HCT116 (cell line): Measurements from ENCODE around the gene MAFG. TPM values are rescaled to one million over a fixed set of nuclear protein-coding genes. Genes with fewer than 3 reads are reported as not detected.
A peak's percentile ranks its signal among the peaks of the same experiment; 100 is the strongest.

Source experiments
- ATAC-seq: fragments of 200-7000 bp; cut with Tn5 transposase; 2 replicates; pipeline ENCODE4 v1.9.1; 2020; ENCODE audit warnings: mild to moderate bottlenecking, moderate library complexity
- BruUV-seq: library from RNA; stranded (reverse); fragments of 400-500 nt; replicated peaks from 2 replicates; lab custom pipeline; 2021; lab: Mats Ljungman, UMichigan
- CTCF ChIA-PET: fragments of 300-600 bp; sonication (Branson Sonifier 250); formaldehyde crosslinking; loops from one replicate; lab custom pipeline; 2021; ENCODE audit warnings: antibody characterized with exemption; lab: Charles Lee
- POLR2A ChIA-PET: fragments of 300-600, 350-600 bp; sonication (Branson Sonifier 250); formaldehyde crosslinking; loops from one replicate; lab custom pipeline; 2021; ENCODE audit warnings: antibody characterized with exemption; lab: Charles Lee
- RAD21 ChIA-PET, 2 experiments: fragments of 300-600 bp; sonication (Branson Sonifier 250); formaldehyde crosslinking; loops; one replicate each; lab custom pipeline; 2023; ENCODE audit warnings: low total read pairs in 2 of 2; ENCODE audit not compliant: uncharacterized antibody in 2 of 2, unreplicated experiment in 2 of 2, low non-redundant PET in 1 of 2; lab: Charles Lee
- DNase-seq: peaks from one replicate; pipeline ENCODE4 v3.0.0-alpha.2; 2010; ENCODE audit warnings: low read depth, low spot score
- H2AFZ ChIP-seq: fragments of 200-600 bp; shearing (Covaris generic), sonication (generic); 2 replicates; pipeline ENCODE4 v1.6.1; 2017; ENCODE audit warnings: low read depth, mixed run types, mixed read lengths, antibody characterized with exemption, low read length; ENCODE audit not compliant: poor library complexity, severe bottlenecking
- H3K27ac ChIP-seq: 2 replicates; pipeline ENCODE4 v1.5.1; 2012; ENCODE audit warnings: low read depth, low read length
- H3K27me3 ChIP-seq: fragments of 200-600 bp; sonication (generic); 2 replicates; pipeline ENCODE4 v1.6.1; 2016; ENCODE audit warnings: mixed run types, low read length, mixed read lengths; ENCODE audit not compliant: insufficient read depth
- H3K36me3 ChIP-seq, 2 experiments: fragments of 200-500 bp in 1 of 2; fragments of 200-600 bp in 1 of 2; sonication (Bioruptor generic) in 1 of 2; sonication (generic) in 1 of 2; 2 replicates each; pipeline versions ENCODE4 v1.5.1 to v1.6.1; 2014 to 2016; ENCODE audit warnings: low read length in 2 of 2, inconsistent platforms in 1 of 2, mixed read lengths in 1 of 2, mixed run types in 1 of 2; ENCODE audit not compliant: insufficient read depth in 2 of 2, control insufficient read depth in 1 of 2
- H3K4me1 ChIP-seq, 2 experiments: fragments of 200-600 bp in 1 of 2; sonication (generic) in 1 of 2; 2 replicates each; pipeline versions ENCODE4 v1.5.1 to v1.6.1; 2012 to 2017; ENCODE audit warnings: low read length in 2 of 2, inconsistent platforms in 1 of 2, mild to moderate bottlenecking in 1 of 2, mixed read lengths in 1 of 2, mixed run types in 1 of 2, moderate library complexity in 1 of 2; ENCODE audit not compliant: insufficient read depth in 2 of 2, control insufficient read depth in 1 of 2
- H3K4me2 ChIP-seq: fragments of 200-600 bp; sonication (generic); 2 replicates; pipeline ENCODE4 v1.6.1; 2017; ENCODE audit warnings: mixed run types, low read length, mixed read lengths
- H3K4me3 ChIP-seq, 2 experiments: fragments of 200-600 bp in 1 of 2; sonication (generic) in 1 of 2; replicated peaks in 1 of 2; 2 replicates each; pipeline ENCODE4 v1.5.1; 2011 to 2016; ENCODE audit warnings: low read length in 2 of 2, control low read depth in 1 of 2, low read depth in 1 of 2, mild to moderate bottlenecking in 1 of 2, mixed read lengths in 1 of 2, mixed run types in 1 of 2
- H3K79me2 ChIP-seq: fragments of 200-600 bp; sonication (generic); 2 replicates; pipeline ENCODE4 v1.6.1; 2017; ENCODE audit warnings: mild to moderate bottlenecking, mixed run types, low read length, moderate library complexity, mixed read lengths; ENCODE audit not compliant: insufficient read depth
- H3K9ac ChIP-seq: fragments of 200-600 bp; sonication (generic); 2 replicates; pipeline ENCODE4 v1.6.1; 2016; ENCODE audit warnings: low read length, mixed read lengths
- H3K9me2 ChIP-seq: fragments of 200-600 bp; sonication (generic), shearing (Covaris generic); 2 replicates; pipeline ENCODE4 v1.6.1; 2017; ENCODE audit warnings: mixed run types, mild to moderate bottlenecking, moderate library complexity; ENCODE audit not compliant: insufficient read depth
- H3K9me3 ChIP-seq, 2 experiments: fragments of 200-500 bp in 1 of 2; fragments of 200-600 bp in 1 of 2; sonication (Bioruptor generic) in 1 of 2; sonication (generic) in 1 of 2; 2 replicates each; pipeline ENCODE4 v1.6.1; 2014 to 2017; ENCODE audit warnings: low read length in 2 of 2, mixed read lengths in 2 of 2, inconsistent platforms in 1 of 2, low read depth in 1 of 2, mild to moderate bottlenecking in 1 of 2, mixed run types in 1 of 2, moderate library complexity in 1 of 2; ENCODE audit not compliant: control insufficient read depth in 1 of 2, insufficient read depth in 1 of 2
- H4K20me1 ChIP-seq: fragments of 200-600 bp; sonication (generic), shearing (Covaris generic); 2 replicates; pipeline ENCODE4 v1.6.1; 2017; ENCODE audit warnings: mixed run types, mild to moderate bottlenecking, moderate library complexity; ENCODE audit not compliant: insufficient read depth
- CBX3 ChIP-seq: IDR thresholded peaks from 2 replicates; pipeline ENCODE4 v1.6.1; 2012; ENCODE audit warnings: low read depth
- CEBPB ChIP-seq: IDR thresholded peaks from 2 replicates; pipeline ENCODE4 v1.6.1; 2012; ENCODE audit warnings: low read depth
- EGR1 ChIP-seq: IDR thresholded peaks from 2 replicates; pipeline ENCODE4 v1.6.1; 2012; ENCODE audit warnings: low read depth
- ELF1 ChIP-seq: IDR thresholded peaks from 2 replicates; pipeline ENCODE4 v1.6.1; 2012; ENCODE audit warnings: low read depth, borderline replicate concordance
- EZH2 ChIP-seq: fragments of 200-600 bp; sonication (generic); IDR thresholded peaks from 2 replicates; pipeline ENCODE4 v1.6.1; 2017; ENCODE audit warnings: antibody characterized with exemption, mixed run types
- EZH2phosphoT487 ChIP-seq: fragments of 200-600 bp; IDR thresholded peaks from 2 replicates; pipeline ENCODE4 v1.6.1; 2018; ENCODE audit warnings: antibody characterized with exemption, borderline replicate concordance
- FOSL1 ChIP-seq: IDR thresholded peaks from 2 replicates; pipeline ENCODE4 v1.6.1; 2012; ENCODE audit warnings: low read depth
- JUND ChIP-seq: IDR thresholded peaks from 2 replicates; pipeline ENCODE4 v1.6.1; 2012
- POLR2A ChIP-seq: IDR thresholded peaks from 2 replicates; pipeline ENCODE4 v1.7.0; 2011; ENCODE audit warnings: borderline replicate concordance; ENCODE audit not compliant: insufficient read depth, insufficient read length; ENCODE audit errors: extremely low read depth
- POLR2AphosphoS5 ChIP-seq: IDR thresholded peaks from 2 replicates; pipeline ENCODE4 v1.6.1; 2011; ENCODE audit warnings: mild to moderate bottlenecking, low read depth, low read length, moderate library complexity
- RAD21 ChIP-seq: IDR thresholded peaks from 2 replicates; pipeline ENCODE4 v1.6.1; 2012; ENCODE audit warnings: low read depth, mild to moderate bottlenecking
- SIN3A ChIP-seq: IDR thresholded peaks from 2 replicates; pipeline ENCODE4 v1.6.1; 2012; ENCODE audit warnings: low read depth
- SP1 ChIP-seq: IDR thresholded peaks from 2 replicates; pipeline ENCODE4 v1.6.1; 2012; ENCODE audit warnings: low read depth
- SRF ChIP-seq: IDR thresholded peaks from 2 replicates; pipeline ENCODE4 v1.6.1; 2012; ENCODE audit warnings: low read depth
- TCF7L2 ChIP-seq: IDR thresholded peaks from 2 replicates; pipeline ENCODE4 v1.7.0; 2011; ENCODE audit warnings: borderline replicate concordance, inconsistent platforms; ENCODE audit not compliant: insufficient read depth, insufficient read length; ENCODE audit errors: extremely low read depth
- YY1 ChIP-seq: IDR thresholded peaks from 2 replicates; pipeline ENCODE4 v1.6.1; 2011; ENCODE audit warnings: low read length, low read depth, moderate library complexity, mild to moderate bottlenecking; ENCODE audit not compliant: insufficient replicate concordance; ENCODE audit errors: extremely low read depth
- ZFX ChIP-seq: fragments of 450-650 bp; IDR thresholded peaks from 2 replicates; pipeline ENCODE4 v1.6.1; 2017
- ZNF274 ChIP-seq: fragments of 200-500 bp; sonication (Bioruptor generic); IDR thresholded peaks from 2 replicates; pipeline ENCODE4 v1.6.1; 2014; ENCODE audit warnings: mild to moderate bottlenecking, low read depth, low read length, inconsistent platforms
- intact Hi-C: fragments of 100-400 bp; cut with micrococcal nuclease; formaldehyde crosslinking; loops from 2 replicates; pipeline ENCODE4 v1.10.0; 2022
- total RNA-seq: library from RNA; stranded (reverse); gene quantifications from one replicate; pipeline ENCODE4 v1.2.1, GENCODE V29; 2021; ENCODE audit not compliant: unreplicated experiment
- TF ChIP-seq, protein P1 (sequence below): IDR thresholded peaks from 2 replicates; pipeline ENCODE4 v1.6.1; 2012; ENCODE audit warnings: low read depth
- TF ChIP-seq, protein P2 (sequence below), 3 experiments: fragments of 200-600 bp in 1 of 3; sonication (generic) in 1 of 3; IDR thresholded peaks in 2 of 3; conservative IDR thresholded peaks in 1 of 3; 2 replicates each; pipeline ENCODE4 v1.5.1; 2012 to 2017; ENCODE audit warnings: low read depth in 2 of 3, low read length in 2 of 3, antibody characterized with exemption in 1 of 3, borderline replicate concordance in 1 of 3, control low read depth in 1 of 3, mild to moderate bottlenecking in 1 of 3, mixed read lengths in 1 of 3, mixed run types in 1 of 3, moderate library complexity in 1 of 3; ENCODE audit not compliant: insufficient read depth in 1 of 3
- TF ChIP-seq, protein P3 (sequence below): IDR thresholded peaks from 2 replicates; pipeline ENCODE4 v1.6.1; 2012
- TF ChIP-seq, protein P4 (sequence below): IDR thresholded peaks from 2 replicates; pipeline ENCODE4 v1.6.1; 2012

MAFG gene
- total RNA-seq, 1 experiment from 2014 or later = 46.8 TPM

DNA sequence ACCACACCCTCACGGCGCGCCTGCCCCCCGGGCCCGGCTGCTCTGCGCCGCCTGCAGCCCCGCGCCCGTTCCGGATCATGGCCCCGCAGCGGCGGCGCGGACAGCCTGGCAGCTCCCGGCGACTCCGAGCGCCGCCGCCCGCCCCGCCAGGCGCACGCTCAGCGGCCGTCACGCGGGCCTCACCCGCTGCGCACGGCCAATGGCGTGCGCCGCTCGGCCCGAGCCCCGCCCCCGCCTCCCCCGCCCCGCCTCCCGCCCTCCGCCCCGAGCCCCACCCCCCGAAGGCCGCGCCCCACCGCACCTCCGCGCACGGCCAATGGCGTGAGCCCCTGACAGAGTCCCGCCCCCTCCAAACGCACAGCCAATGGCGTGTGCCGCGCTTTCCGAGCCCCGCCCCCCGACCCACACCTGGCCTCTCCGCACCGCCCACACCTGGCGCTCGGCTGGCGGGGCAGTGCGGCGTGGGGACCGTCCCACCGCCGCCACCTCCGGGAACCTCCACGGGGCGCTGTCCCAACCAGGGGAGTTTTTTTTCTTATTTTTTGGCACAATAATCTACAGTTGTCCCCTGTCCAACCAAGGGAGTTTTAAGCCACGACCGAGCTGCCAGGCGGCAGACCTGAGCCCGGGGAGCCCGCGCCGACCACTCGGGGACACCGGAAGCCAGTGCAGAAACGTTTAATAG, 16.1 kb downstream of the MAFG start, which contains the start of gene PCYT2:
TSS of gene PCYT2 (minus strand) at position 123 of the 685 bp plus-strand sequence. CDS start at position 79, 44 bp downstream.
- no TSS peak for BruUV-seq
- ChIA-PET CTCF (interaction anchor here (0.5 to 1.2 kb wide), 3 partner anchors 15 to 112 kb away, joined by 3 to 5 read pairs (median 4); partner anchors contain the start of genes CENPX and LRRC45), RAD21 (no interaction called here), POLR2A (no interaction called here)
- Histone ChIP-seq H3K27ac (peak within 1 kb of the TSS; percentile 72), H3K9ac (peak within 1 kb of the TSS; percentile 81), H3K9me2 (no peaks in the 10 kb centered on the region), H3K36me3 (peaks cover 21 to 42% of the 10 kb centered on the region in 2 experiments), H3K4me2 (peak within 1 kb of the TSS; percentile 98), H4K20me1 (no peaks in the 10 kb centered on the region), H3K79me2 (peaks cover 27% of the 10 kb centered on the region), H2AFZ (no peak within 1 kb of the TSS), H3K9me3 (no peaks in the 10 kb centered on the region), H3K27me3 (no peaks in the 10 kb centered on the region), H3K4me1 (peaks cover 34 to 47% of the 10 kb centered on the region in 2 experiments), H3K4me3 (peak within 1 kb of the TSS; percentile 85 to 94)
- DNase-seq (peak; percentile 90), ATAC-seq (peak; percentile 88)
- intact Hi-C loops = loop anchor here (1.0 to 5.0 kb wide), 2 partner anchors 20 to 111 kb away; partner anchors contain the start of genes ALYREF, ANAPC11, CENPX and LRRC45
- TF ChIP-seq, protein P1, sequence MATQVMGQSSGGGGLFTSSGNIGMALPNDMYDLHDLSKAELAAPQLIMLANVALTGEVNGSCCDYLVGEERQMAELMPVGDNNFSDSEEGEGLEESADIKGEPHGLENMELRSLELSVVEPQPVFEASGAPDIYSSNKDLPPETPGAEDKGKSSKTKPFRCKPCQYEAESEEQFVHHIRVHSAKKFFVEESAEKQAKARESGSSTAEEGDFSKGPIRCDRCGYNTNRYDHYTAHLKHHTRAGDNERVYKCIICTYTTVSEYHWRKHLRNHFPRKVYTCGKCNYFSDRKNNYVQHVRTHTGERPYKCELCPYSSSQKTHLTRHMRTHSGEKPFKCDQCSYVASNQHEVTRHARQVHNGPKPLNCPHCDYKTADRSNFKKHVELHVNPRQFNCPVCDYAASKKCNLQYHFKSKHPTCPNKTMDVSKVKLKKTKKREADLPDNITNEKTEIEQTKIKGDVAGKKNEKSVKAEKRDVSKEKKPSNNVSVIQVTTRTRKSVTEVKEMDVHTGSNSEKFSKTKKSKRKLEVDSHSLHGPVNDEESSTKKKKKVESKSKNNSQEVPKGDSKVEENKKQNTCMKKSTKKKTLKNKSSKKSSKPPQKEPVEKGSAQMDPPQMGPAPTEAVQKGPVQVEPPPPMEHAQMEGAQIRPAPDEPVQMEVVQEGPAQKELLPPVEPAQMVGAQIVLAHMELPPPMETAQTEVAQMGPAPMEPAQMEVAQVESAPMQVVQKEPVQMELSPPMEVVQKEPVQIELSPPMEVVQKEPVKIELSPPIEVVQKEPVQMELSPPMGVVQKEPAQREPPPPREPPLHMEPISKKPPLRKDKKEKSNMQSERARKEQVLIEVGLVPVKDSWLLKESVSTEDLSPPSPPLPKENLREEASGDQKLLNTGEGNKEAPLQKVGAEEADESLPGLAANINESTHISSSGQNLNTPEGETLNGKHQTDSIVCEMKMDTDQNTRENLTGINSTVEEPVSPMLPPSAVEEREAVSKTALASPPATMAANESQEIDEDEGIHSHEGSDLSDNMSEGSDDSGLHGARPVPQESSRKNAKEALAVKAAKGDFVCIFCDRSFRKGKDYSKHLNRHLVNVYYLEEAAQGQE = no peak
- TF ChIP-seq EZH2 = no peak
- no peak; the same call in 1 of the 2 replicates for TF ChIP-seq EGR1
- TF ChIP-seq, protein P2, sequence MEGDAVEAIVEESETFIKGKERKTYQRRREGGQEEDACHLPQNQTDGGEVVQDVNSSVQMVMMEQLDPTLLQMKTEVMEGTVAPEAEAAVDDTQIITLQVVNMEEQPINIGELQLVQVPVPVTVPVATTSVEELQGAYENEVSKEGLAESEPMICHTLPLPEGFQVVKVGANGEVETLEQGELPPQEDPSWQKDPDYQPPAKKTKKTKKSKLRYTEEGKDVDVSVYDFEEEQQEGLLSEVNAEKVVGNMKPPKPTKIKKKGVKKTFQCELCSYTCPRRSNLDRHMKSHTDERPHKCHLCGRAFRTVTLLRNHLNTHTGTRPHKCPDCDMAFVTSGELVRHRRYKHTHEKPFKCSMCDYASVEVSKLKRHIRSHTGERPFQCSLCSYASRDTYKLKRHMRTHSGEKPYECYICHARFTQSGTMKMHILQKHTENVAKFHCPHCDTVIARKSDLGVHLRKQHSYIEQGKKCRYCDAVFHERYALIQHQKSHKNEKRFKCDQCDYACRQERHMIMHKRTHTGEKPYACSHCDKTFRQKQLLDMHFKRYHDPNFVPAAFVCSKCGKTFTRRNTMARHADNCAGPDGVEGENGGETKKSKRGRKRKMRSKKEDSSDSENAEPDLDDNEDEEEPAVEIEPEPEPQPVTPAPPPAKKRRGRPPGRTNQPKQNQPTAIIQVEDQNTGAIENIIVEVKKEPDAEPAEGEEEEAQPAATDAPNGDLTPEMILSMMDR (IDR thresholded peaks at IDR 0.05 in 2 of 3, conservative IDR thresholded peaks at IDR 0.05 in 1 of 3; ENCODE audit: borderline replicate concordance in 1 of 3, insufficient read depth in 1 of 3, low read depth in 2 of 3, low read length in 2 of 3) = peak in 2 of 3 experiments; percentile 39 to 51; a peak in 4 of 6 replicates
- no peak; the same call in 1 of the 2 replicates for TF ChIP-seq SP1
- TF ChIP-seq CEBPB = no peak
- TF ChIP-seq ZNF274 = no peak
- no peak for TF ChIP-seq POLR2A
- TF ChIP-seq POLR2AphosphoS5 = peak; percentile 72
- no peak for TF ChIP-seq EZH2phosphoT487
- TF ChIP-seq, protein P3, sequence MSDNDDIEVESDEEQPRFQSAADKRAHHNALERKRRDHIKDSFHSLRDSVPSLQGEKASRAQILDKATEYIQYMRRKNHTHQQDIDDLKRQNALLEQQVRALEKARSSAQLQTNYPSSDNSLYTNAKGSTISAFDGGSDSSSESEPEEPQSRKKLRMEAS = 0 out of 2 replicates have a peak, but pooled peaks have one; percentile 67
- no peak for TF ChIP-seq ELF1
- no peak for TF ChIP-seq JUND
- TF ChIP-seq YY1 = no peak
- TF ChIP-seq SRF = no peak
- TF ChIP-seq RAD21 = no peak
- TF ChIP-seq ZFX = peak; percentile 4; the same call in 1 of the 2 replicates
- peak; percentile 62; the same call in 1 of the 2 replicates for TF ChIP-seq SIN3A
- TF ChIP-seq TCF7L2 = no peak
- TF ChIP-seq CBX3 = no peak
- TF ChIP-seq FOSL1 = no peak
- TF ChIP-seq, protein P4, sequence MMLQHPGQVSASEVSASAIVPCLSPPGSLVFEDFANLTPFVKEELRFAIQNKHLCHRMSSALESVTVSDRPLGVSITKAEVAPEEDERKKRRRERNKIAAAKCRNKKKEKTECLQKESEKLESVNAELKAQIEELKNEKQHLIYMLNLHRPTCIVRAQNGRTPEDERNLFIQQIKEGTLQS = no peak
